Gastroesophageal sphincter (tissue), 3 donors: ENCODE measurements around the gene TIMM17B.

ENCODE experiments used
- CTCF ChIP-seq, 4 experiments: fragments of 200-600 bp in 2 of 4; fragments of 450-650 bp in 2 of 4; sonication (generic) in 1 of 4; IDR thresholded peaks; one replicate each; pipeline ENCODE4 v1.5.1; 2017 to 2019; ENCODE audit warnings: antibody characterized with exemption in 4 of 4, mild to moderate bottlenecking in 2 of 4, moderate library complexity in 2 of 4
- POLR2A ChIP-seq, 2 donors: fragments of 450-650 bp; IDR thresholded peaks; one replicate each; pipeline ENCODE4 v1.6.1; 2017; ENCODE audit warnings: antibody characterized with exemption in 2 of 2, mild to moderate bottlenecking in 2 of 2, moderate library complexity in 1 of 2

GRCh38 chrX:48935301-48935670 lies 37.7 kb upstream of the TIMM17B start:
- no peak for TF ChIP-seq CTCF (IDR thresholded peaks at IDR 0.05)
- no peak for TF ChIP-seq POLR2A (IDR thresholded peaks at IDR 0.05)
